ENCODE data around the gene ATOH1. TPM values are rescaled to one million over a fixed set of nuclear protein-coding genes. Genes with fewer than 3 reads are reported as not detected.

Gene ATOH1
- polyA plus RNA-seq, 2 of the 4 experiments (the other 2 are of a cell fraction), result not detected

DNA sequence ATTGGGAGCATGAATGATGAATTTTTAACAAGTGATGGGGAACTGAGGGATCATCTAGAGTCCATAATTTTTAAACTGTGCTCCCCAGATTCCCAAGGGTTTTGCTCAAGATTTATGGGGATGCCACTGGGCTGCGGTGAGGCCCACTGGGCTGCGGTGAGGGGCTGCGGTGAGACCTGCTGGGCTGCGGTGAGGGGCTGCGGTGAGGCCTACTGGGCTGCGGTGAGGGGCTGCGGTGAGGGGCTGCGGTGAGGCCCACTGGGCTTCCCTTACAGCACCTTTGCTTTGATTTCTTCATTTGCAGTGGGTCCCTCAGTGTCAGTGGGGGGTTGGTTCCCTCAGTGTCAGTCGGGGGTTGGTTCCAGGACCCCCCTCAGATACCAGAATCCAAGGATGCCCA, 47.4 kb upstream of the ATOH1 start:
- ATAC-seq (no peak), DNase-seq (ENCODE audit: low read depth in 1 of 2, low spot score in 1 of 2) (no peak), FAIRE-seq (no peak)
- TF ChIP-seq SREBF2 (IDR thresholded peaks at IDR 0.05) (no peak), ZSCAN20 (CRISPR knock-in tag; IDR thresholded peaks at IDR 0.05) (no peak), NFE2L2 (conservative IDR thresholded peaks at IDR 0.05; ENCODE audit: low read length) (no peak), KDM1A (IDR thresholded peaks at IDR 0.05; ENCODE audit: low read depth) (no peak), CHD2 (IDR thresholded peaks at IDR 0.05; ENCODE audit: low read length, partially characterized antibody) (no peak), RNF2 (IDR thresholded peaks at IDR 0.05; ENCODE audit: borderline replicate concordance, low read depth) (no peak), CBX8 (IDR thresholded peaks at IDR 0.05) (no peak), NR3C1 (IDR thresholded peaks at IDR 0.05) (no peak), ZNF302 (CRISPR knock-in tag; IDR thresholded peaks at IDR 0.05) (no peak), SMC3 (IDR thresholded peaks at IDR 0.05) (no peak), FOSB (CRISPR knock-in tag; IDR thresholded peaks at IDR 0.05) (no peak)
- TF ChIP-seq, protein P1, sequence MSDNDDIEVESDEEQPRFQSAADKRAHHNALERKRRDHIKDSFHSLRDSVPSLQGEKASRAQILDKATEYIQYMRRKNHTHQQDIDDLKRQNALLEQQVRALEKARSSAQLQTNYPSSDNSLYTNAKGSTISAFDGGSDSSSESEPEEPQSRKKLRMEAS (IDR thresholded peaks at IDR 0.05), result no peak
- TF ChIP-seq, protein P2, sequence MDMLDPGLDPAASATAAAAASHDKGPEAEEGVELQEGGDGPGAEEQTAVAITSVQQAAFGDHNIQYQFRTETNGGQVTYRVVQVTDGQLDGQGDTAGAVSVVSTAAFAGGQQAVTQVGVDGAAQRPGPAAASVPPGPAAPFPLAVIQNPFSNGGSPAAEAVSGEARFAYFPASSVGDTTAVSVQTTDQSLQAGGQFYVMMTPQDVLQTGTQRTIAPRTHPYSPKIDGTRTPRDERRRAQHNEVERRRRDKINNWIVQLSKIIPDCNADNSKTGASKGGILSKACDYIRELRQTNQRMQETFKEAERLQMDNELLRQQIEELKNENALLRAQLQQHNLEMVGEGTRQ (IDR thresholded peaks at IDR 0.05), result no peak
- TF ChIP-seq, protein P3, sequence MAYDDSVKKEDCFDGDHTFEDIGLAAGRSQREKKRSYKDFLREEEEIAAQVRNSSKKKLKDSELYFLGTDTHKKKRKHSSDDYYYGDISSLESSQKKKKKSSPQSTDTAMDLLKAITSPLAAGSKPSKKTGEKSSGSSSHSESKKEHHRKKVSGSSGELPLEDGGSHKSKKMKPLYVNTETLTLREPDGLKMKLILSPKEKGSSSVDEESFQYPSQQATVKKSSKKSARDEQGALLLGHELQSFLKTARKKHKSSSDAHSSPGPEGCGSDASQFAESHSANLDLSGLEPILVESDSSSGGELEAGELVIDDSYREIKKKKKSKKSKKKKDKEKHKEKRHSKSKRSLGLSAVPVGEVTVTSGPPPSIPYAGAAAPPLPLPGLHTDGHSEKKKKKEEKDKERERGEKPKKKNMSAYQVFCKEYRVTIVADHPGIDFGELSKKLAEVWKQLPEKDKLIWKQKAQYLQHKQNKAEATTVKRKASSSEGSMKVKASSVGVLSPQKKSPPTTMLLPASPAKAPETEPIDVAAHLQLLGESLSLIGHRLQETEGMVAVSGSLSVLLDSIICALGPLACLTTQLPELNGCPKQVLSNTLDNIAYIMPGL (CRISPR knock-in tag; IDR thresholded peaks at IDR 0.05; ENCODE audit: borderline replicate concordance), result no peak
- no peak overlapping the region for H3K27ac ChIP-seq
- WGBS (ENCODE audit: missing lambda C conversion rate), result 64% methylated on average over 9 of the region's 9 CpGs
- H3K4me2 ChIP-seq, result no peak overlapping the region
- ChIA-PET POLR2A (no interaction called here), CTCF (no interaction called here)
- H3K4me1 ChIP-seq, result no peaks in the 10 kb centered on the region
- no peaks in the 10 kb centered on the region for H3K9me3 ChIP-seq
- no peak overlapping the region for H3K4me3 ChIP-seq

DNA sequence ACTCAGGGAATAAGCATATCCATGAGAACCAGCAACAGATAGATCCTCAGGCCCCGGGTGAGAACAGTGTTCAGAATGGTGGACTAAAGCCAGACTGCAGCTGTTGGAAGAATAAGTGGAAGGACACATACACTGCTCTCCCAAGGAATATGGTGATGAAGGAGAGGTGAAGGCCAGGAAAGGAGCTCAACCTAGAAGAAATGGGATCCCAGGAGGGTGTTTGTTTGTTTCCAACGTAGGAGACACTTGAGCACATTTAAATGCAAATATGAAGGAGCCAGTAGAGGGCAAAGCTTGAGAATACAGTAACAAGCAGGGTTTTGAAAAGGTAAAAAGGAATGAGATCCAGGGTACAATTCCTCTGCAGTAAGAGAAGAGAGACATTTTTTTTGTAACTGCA, 42.4 kb upstream of the ATOH1 start:
- Histone ChIP-seq H3K4me2 (no peak overlapping the region), H3K4me1 (no peaks in the 10 kb centered on the region), H3K27ac (no peak overlapping the region), H3K9me3 (no peaks in the 10 kb centered on the region), H3K4me3 (no peak overlapping the region)
- CTCF ChIA-PET, result no interaction called here
- FAIRE-seq, result no peak
- no peak for TF ChIP-seq ZFP36 (IDR thresholded peaks at IDR 0.05; ENCODE audit: borderline replicate concordance, partially characterized antibody)
- TF ChIP-seq, protein P4, sequence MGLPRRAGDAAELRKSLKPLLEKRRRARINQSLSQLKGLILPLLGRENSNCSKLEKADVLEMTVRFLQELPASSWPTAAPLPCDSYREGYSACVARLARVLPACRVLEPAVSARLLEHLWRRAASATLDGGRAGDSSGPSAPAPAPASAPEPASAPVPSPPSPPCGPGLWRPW (IDR thresholded peaks at IDR 0.05), result no peak
- TF ChIP-seq RNF2 (IDR thresholded peaks at IDR 0.05; ENCODE audit: borderline replicate concordance, low read depth), result no peak
- TF ChIP-seq POLR2A (IDR thresholded peaks at IDR 0.05; ENCODE audit: low read length), result no peak
- no peak for TF ChIP-seq RAD21 (conservative IDR thresholded peaks at IDR 0.05 in 1 of 2, IDR thresholded peaks at IDR 0.05 in 1 of 2)
- no peak for TF ChIP-seq BHLHE40 (IDR thresholded peaks at IDR 0.05; ENCODE audit: low read depth, low read length)
- TF ChIP-seq, protein P5, sequence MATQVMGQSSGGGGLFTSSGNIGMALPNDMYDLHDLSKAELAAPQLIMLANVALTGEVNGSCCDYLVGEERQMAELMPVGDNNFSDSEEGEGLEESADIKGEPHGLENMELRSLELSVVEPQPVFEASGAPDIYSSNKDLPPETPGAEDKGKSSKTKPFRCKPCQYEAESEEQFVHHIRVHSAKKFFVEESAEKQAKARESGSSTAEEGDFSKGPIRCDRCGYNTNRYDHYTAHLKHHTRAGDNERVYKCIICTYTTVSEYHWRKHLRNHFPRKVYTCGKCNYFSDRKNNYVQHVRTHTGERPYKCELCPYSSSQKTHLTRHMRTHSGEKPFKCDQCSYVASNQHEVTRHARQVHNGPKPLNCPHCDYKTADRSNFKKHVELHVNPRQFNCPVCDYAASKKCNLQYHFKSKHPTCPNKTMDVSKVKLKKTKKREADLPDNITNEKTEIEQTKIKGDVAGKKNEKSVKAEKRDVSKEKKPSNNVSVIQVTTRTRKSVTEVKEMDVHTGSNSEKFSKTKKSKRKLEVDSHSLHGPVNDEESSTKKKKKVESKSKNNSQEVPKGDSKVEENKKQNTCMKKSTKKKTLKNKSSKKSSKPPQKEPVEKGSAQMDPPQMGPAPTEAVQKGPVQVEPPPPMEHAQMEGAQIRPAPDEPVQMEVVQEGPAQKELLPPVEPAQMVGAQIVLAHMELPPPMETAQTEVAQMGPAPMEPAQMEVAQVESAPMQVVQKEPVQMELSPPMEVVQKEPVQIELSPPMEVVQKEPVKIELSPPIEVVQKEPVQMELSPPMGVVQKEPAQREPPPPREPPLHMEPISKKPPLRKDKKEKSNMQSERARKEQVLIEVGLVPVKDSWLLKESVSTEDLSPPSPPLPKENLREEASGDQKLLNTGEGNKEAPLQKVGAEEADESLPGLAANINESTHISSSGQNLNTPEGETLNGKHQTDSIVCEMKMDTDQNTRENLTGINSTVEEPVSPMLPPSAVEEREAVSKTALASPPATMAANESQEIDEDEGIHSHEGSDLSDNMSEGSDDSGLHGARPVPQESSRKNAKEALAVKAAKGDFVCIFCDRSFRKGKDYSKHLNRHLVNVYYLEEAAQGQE (IDR thresholded peaks at IDR 0.05), result no peak
- TF ChIP-seq TFCP2L1 (CRISPR knock-in tag; IDR thresholded peaks at IDR 0.05), result no peak
- TF ChIP-seq, protein P6, sequence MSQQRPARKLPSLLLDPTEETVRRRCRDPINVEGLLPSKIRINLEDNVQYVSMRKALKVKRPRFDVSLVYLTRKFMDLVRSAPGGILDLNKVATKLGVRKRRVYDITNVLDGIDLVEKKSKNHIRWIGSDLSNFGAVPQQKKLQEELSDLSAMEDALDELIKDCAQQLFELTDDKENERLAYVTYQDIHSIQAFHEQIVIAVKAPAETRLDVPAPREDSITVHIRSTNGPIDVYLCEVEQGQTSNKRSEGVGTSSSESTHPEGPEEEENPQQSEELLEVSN (IDR thresholded peaks at IDR 0.05; ENCODE audit: borderline replicate concordance, low read depth), result no peak
- no peak for TF ChIP-seq CEBPB (IDR thresholded peaks at IDR 0.05)
- TF ChIP-seq, protein P7, sequence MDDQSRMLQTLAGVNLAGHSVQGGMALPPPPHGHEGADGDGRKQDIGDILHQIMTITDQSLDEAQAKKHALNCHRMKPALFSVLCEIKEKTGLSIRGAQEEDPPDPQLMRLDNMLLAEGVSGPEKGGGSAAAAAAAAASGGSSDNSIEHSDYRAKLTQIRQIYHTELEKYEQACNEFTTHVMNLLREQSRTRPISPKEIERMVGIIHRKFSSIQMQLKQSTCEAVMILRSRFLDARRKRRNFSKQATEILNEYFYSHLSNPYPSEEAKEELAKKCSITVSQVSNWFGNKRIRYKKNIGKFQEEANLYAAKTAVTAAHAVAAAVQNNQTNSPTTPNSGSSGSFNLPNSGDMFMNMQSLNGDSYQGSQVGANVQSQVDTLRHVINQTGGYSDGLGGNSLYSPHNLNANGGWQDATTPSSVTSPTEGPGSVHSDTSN (IDR thresholded peaks at IDR 0.05), result no peak
- no peak for TF ChIP-seq KDM1A (IDR thresholded peaks at IDR 0.05; ENCODE audit: low read depth)
- TF ChIP-seq TP53 (CRISPR knock-in tag; IDR thresholded peaks at IDR 0.05), result no peak
- no peak for TF ChIP-seq CHD4 (IDR thresholded peaks at IDR 0.05; ENCODE audit: borderline replicate concordance)
- TF ChIP-seq, protein P2 (IDR thresholded peaks at IDR 0.05), result no peak
- no peak for TF ChIP-seq KDM5A (IDR thresholded peaks at IDR 0.05)
- TF ChIP-seq POLR2AphosphoS2 (conservative IDR thresholded peaks at IDR 0.05; ENCODE audit: low read length), result no peak
- no peak for TF ChIP-seq GATA3 (IDR thresholded peaks at IDR 0.05; ENCODE audit: borderline replicate concordance)
- no peak for DNase-seq (ENCODE audit: low read depth in 1 of 2, low spot score in 1 of 2)
- POLR2A ChIA-PET, result no interaction called here
- ATAC-seq, result no peak
- WGBS (ENCODE audit: missing lambda C conversion rate), result 12% methylated on average over 2 of the region's 2 CpGs
